Activated gamma-delta T cell treated with anti-CD3 and anti-CD28 coated beads, Interleukin-2, amount 50 U/mL, for 16 hours (primary cell): ENCODE data around the gene EMID1.

Experiments
- DNase-seq: peaks from one replicate; pipeline ENCODE4 v3.0.0-alpha.2; 2020; ENCODE audit warnings: low read depth

EMID1 gene

DNA sequence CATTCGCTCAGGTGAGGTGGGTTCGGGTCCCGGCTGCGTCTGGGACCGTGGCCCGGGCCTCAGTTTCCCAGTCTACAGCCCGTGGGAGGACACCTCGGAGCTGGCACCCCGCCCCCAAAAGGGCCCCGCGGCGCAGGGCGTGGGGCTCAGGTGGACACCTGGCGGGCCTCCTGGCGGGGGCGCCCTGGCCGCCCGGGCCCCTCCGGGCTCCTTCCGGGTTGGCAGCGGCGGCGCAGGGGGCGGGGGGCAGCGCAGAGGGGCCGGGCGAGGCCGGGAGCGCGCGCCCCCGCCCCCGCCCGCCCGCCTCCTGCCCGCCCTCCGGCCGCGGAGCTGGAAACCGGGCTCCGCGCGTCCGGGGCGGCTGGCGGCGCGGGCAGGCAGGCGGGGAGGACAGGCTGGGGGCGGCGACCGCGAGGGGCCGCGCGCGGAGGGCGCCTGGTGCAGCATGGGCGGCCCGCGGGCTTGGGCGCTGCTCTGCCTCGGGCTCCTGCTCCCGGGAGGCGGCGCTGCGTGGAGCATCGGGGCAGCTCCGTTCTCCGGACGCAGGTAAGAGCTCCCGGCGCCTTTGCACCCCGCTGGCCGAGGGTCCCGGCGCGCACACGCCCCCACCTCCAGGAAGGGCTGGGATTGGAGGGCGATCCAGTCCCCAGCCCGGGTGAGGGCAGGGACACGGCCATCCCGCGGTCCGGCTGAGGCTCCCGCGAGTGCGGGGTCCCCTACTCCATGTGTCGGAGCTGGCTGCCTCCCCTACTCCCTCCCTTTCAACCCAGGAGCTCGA, at the start of gene EMID1:
Gene EMID1, plus strand, starts transcription at position 303 of the 778 bp plus-strand sequence. Its CDS starts 143 bp downstream, at position 446.
- DNase-seq = no peak

- no peak for DNase-seq
Observed at GRCh38 chr22:29155966-29156365, 49.7 kb upstream of the EMID1 start.

- no peak for DNase-seq
Observed at GRCh38 chr22:29156507-29156906, 49.2 kb upstream of the EMID1 start.

DNA sequence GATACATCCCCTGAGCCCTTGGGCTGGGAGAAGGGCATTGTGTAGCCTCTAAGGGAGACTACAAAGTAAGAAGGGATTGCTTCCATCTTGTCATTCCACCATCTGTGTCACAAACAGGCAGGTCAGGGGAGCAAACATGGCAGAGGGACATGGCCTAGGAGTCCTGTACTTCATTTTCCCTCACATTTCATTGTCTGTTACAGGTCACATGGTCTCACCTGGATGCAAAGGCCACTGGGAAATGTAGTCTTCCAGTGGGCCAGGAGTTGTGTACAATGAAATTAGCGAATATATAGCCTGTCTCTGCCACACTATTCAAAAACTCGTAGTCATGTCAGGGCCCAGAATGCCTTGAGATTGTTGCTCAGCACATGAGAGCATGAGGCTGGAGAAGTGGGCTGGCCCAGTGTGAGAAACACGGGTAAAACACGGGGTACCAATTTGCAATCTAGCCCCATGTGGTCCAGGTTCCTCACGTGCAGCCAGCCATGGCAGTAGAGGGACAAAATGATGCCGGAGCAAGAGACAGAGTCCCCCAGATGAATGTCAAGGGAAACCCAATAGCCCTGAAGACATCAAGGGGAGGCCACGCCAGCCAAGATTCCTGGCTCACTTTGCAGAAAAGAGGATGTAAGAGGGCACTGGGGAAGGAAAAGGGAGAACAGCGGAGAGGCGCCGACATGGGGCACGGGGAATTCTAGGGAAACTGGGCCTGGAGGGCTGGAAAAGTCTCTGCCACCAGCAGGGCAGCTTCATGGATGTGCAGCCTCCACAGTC, 47.7 kb upstream of the EMID1 start:
- DNase-seq = no peak

DNA sequence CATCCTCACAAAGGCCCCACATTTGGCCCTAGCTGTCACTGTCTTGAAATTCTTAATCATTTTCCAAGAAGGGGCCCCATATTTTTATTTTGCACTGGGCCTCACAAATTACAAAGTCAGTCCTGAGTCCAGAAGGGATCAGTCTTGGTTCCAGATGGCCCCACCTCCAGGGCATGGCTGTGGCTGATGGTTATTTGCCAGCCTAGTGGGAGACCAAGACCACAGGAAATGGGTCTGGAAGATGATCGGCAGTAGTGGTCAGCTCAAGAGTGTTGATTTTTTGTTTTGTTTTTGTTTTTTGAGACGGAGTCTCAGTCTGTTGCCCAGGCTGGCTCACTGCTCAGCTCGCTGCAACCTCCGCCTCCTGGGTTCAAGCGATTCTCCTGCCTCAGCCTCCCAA, 47.1 kb upstream of the EMID1 start:
- no peak for DNase-seq

DNA sequence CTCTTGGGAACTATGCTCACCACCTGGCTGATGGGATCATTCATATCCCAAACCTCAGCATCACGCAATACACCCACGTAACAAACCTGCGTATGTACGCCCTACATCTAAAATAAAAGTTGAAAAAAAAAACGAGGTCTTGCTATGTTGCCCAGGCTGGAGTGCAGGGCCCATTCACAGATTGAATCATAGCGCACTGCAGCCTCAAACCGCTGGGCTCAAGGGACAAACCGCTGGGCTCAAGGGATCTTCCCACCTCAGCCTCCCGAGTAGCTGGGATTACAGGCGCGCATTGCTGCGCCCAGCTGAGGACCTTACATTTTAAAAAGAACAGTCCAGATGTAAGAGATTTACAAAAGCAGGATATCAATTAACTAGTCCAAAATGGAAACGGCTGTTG, 41.9 kb upstream of the EMID1 start:
- no peak for DNase-seq

GRCh38 chr22:29165321-29166060, 40.2 kb upstream of the EMID1 start:
- DNase-seq = no peak

DNA sequence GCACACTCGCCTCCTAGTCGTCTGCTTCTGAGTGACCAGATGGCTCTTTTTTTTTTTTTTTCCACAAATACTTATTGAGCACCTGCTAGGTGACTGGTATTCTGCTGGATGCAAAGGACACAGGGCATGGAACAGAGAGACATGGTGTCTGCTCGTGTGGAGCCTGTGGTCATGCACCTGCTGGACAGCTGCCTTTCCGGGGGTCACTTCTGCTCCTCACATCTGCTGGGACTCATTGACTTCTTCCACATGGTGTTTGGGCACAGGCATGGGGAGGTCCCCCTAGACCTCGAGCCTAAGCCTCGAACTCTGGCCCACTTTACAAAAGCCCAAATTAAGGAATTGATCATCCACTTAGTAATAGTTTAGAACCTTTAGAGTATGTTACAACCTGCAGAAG, 39.5 kb upstream of the EMID1 start:
- DNase-seq = no peak

DNA sequence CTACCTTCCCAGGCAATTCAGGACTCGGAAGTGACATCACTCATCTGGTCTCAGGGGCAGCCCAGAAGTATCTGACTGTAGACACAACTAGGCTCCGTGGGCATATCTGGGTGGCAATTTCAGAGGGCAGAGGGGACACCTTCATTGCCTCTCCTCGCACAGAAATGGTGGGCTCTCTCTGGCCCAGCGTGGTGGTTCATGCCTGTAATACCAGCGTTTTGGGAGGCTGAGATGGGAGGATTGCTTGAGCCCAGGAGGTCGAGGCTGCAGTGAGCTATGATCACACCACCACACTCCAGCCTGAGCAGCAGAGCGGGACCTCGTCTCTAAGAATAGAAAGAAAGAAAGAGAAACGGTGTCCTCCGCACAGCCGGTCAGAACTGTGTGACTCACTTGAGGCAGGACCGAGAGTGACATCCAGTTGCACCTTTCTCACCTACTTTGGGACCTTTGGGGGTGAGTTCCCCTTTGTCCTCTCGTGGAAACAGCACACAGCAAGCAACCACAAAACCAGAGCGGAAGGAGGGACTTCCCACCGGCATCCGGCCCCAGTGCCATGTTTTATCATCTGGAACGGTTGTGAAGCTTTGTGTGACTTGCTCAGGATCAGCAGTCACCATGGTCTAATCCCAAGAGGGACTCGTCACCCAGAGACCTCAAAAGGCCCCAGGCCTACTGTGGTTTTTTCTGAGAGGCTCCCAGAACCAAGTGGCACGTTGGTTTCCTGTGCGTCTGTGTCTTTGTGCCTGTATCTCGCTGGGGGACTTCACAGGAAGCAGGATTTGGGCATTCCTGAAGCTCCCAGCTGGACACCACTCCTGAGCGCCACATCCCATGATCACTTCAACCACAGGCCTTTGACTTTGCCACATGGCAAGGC, 38.4 kb upstream of the EMID1 start:
- peak; percentile 5 for DNase-seq

- no peak for DNase-seq
Observed at GRCh38 chr22:29171721-29172120, 34.0 kb upstream of the EMID1 start.

DNA sequence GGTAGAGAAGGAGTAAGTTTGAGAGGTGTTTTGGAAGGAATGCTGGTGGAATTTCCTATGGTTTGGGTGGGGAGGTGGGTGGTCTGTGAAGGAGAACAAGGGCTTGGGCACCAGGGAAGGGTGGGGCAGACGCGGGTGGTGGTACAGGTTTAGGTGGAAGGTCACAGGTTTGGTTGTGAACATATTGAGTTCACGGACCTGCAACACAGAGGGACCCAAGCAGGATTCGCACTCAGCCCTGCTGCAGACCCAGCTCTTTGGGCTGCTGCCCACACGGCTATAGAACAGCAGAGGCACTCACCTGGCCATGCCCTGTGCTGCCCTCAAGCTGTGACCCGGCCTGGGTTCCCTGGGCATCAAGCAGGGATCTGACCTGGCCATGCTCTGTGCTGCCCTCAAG, 33.5 kb upstream of the EMID1 start:
- no peak for DNase-seq

DNA sequence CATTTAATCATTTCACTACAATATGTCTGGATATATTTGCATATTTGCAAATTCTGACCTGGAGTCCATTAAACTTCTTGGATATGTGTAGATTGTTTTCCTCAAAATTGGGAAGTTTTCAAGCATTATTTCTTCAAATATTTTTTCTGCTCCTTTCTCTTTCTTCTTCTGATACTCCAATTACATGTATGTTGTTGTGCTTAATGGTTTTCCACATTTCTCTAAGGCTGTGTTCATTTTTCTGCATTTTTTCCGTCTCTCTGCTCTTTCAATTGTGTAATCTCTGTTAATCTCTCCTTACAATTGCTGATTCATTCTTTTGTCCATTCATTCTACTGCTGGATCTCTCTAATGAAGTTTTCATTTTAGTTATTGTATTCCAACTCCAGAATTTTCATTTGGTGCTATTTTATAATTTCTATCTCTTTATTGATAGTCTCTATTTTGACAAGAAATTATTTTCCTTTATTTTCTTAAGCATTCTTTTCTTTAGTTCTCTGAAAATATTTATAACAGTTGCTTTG, 30.3 kb upstream of the EMID1 start:
- DNase-seq = no peak

DNA sequence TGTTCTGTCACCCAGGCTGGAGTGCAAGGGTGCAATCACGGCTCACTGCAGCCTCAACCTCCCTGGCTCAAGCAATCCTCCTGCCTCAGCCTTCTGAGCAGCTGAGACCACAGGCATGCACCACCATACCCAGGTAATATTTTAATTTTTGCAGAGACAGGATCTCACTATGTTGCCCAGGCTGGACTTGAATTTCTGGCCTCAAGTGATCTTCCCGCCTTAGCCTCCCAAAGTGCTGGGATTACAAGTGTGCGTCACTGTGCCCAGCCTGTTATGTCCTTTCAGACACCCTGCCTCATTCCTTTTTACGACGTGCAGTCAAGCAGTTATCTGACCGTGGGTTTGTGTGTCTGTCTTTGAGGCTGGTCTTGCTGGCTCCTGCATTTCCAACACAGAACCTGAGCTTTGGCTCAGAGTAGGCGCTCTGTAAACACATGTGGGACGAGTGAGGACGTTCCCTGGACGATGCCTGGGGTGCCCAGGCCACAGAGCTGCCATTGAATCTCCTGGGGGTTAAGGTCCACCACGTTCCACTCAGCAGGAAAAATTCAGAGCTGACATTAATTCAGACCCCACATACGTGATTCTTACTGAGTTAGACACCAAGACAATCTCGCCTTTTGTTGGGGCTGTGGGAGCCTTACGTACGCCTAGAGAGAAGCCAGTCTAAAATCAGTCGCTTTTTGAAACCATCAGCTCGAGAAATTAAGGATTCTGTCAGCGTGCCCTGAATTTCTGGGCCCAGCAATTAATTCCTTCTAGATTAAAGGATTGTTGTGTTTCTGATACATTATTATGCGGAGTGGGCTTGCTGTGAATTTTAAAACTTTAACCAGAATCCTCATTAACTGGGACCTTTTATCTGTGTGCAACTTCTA, 21.5 kb upstream of the EMID1 start:
- no peak for DNase-seq

DNA sequence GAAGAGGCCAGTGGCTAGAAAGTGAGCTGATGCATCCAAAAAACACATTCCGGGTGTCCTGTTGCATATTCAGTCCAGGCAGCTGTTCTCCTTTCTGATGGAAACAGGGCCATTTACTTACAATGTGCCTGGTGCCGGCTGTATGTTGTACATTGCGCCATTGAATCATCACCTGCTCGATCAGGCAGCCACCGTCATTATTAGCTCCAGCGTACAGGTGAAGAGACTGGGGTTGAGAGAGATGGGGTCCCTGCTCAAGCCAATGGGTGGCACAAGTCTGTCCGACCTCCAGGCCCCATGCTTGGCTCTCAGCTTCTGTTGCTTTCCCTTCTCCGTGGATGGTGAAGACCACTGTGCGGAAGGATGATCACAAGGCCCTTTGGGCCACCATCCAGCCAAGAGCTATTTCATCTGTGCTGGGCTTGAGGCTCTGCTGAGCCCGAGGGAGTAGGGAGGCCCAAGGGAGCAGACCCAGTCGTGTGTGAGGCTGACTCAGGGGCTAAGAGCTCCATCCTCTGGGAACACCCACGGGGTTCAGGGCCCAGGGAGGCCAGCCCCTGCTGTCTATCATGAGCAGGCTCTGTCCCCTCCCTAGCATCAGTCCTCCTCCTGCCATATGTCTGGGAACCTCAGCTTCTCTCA, 20.7 kb upstream of the EMID1 start:
- no peak for DNase-seq

DNA sequence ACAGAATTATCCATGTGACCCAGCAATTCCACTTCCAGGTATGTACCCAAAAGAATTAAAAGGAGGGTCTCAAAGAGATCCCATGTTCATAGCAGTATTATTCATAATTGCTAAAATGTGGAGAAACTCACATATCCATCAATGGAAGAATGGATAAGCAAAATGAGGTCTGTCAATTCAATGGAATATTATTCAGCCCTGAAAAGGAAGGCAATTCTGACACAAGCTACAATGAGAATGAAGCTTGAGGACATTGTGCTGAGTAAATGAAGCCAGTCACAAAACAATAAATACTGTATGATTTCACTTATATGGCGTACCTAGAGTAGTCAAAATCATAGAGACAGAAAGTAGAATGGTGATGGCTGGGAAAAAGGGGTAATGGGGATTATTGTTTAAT, 19.4 kb upstream of the EMID1 start:
- no peak for DNase-seq

- DNase-seq = no peak
Observed at GRCh38 chr22:29187831-29188230, 17.9 kb upstream of the EMID1 start.

DNA sequence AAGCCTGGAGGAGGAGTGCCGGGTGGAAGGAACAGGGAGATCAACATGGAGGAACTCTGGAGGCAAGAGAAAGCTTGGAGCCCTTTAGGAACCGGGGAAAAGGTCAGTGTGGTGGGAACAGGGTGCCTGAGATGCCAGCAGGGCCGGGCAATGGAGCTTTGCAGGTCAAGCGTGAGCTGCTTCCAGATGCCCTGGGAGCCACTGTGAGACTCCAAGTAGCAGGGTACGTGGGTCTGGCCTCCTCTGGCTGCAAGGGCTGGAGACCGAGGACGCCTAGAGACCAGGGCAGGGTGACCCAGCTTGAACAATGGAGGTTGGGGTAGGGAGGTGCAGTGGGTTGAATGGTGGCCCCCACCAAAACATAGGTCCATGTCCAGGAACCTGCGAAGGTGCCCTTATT, 15.6 kb upstream of the EMID1 start:
- no peak for DNase-seq

DNA sequence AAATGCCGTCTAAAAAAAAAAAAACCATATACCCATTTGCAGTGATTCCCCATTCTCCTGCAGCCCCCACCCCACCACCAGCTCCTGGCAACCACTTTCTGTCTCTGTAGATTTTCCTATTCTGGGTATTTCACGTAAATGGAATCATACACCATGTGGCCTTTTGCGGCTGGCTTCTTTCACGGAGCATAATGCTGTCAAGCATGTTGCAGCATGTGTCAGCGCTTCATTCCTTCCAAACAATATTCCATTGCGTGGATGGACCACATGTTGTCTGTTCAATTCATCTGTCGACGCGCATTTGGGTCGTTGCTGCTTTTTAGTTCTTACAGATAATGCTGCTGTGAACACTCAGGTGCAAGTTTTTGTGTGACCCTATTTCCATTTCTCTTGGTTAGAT, 14.8 kb upstream of the EMID1 start:
- DNase-seq = no peak

DNA sequence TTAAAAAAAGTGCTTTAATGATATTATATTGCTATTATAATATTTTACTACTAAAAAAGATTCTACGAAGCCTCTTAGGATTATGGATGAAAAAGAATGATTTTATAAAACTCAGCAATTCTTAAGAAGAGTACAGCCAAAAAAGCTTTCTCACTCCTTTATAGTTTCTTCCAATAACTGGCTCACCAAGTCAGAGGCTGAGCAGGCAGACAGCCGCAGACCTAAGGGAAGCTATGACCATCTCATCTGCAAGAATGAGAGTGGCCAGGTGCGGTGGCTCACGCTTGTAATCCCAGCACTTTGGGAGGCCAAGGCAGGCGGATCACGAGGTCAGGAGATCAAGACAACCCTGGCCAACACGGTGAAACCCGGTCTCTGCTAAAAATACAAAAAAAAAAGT, 12.7 kb upstream of the EMID1 start:
- DNase-seq = no peak

GRCh38 chr22:29194184-29194583, 11.5 kb upstream of the EMID1 start:
- DNase-seq = no peak
